Stimulated activated CD4-positive, alpha-beta T cell treated with anti-CD3 and anti-CD28 coated beads, Interleukin-4, amount 100 ng/mL, for 4 hours (primary cell): ENCODE data around the gene PLEKHN1.
A peak's percentile ranks its signal among the peaks of the same experiment; 100 is the strongest.

Experiments
- DNase-seq, 2 experiments: peaks; one replicate each; pipeline ENCODE4 v3.0.0-alpha.2; 2020

The PLEKHN1 gene, protein sequence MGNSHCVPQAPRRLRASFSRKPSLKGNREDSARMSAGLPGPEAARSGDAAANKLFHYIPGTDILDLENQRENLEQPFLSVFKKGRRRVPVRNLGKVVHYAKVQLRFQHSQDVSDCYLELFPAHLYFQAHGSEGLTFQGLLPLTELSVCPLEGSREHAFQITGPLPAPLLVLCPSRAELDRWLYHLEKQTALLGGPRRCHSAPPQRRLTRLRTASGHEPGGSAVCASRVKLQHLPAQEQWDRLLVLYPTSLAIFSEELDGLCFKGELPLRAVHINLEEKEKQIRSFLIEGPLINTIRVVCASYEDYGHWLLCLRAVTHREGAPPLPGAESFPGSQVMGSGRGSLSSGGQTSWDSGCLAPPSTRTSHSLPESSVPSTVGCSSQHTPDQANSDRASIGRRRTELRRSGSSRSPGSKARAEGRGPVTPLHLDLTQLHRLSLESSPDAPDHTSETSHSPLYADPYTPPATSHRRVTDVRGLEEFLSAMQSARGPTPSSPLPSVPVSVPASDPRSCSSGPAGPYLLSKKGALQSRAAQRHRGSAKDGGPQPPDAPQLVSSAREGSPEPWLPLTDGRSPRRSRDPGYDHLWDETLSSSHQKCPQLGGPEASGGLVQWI

DNA sequence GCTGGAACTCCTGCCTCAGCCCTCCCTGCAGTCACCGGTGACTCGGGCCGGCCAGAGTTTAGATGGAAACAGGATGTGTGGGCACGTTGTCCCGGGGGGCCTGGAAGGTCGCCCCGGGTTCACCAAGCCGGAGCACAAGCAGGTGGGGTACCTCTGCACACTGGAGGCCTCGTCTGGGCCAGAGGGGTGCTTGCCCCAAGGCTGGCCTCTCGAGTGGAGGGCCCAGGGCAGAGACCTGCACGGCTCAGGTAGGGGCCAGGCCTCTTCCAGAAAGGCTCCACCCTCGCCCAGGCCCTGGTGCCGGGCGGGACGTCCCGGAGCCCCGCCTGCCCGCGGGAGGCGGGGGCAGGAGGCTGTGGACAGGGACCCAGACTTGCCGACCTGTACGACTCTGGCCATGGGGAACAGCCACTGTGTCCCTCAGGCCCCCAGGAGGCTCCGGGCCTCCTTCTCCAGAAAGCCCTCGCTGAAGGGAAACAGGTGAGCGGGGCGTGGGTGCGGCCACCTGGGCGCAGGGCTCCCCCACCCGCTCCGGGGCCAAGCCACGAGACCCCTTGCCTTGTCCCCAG, at the start of gene PLEKHN1:
Gene PLEKHN1 (plus strand): TSS at position 348 of the 569 bp plus-strand sequence. CDS start 50 bp downstream, at position 398.
- peak in 1 of 2 experiments; percentile 23 for DNase-seq

DNA sequence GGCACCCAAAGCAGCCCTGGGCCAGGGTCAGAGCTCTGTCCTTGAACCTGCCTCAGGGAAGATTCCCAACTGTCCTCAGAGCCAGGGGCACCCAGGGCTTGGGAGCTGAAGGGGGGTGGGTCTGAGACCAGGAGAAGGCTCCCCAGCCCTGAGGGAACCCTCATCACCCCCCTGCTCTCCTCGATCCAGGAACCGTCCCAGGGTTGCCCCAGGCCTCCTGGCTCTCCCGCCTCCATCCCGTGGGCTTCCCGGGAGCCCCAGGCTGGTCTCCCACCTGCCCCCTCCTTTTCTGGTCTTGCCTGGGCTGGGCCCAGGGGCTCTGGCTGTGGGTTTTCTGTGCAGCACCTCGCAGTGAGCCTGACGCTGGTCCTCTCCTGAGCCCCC, 49.2 kb upstream of the PLEKHN1 start:
- DNase-seq = no peak

DNA sequence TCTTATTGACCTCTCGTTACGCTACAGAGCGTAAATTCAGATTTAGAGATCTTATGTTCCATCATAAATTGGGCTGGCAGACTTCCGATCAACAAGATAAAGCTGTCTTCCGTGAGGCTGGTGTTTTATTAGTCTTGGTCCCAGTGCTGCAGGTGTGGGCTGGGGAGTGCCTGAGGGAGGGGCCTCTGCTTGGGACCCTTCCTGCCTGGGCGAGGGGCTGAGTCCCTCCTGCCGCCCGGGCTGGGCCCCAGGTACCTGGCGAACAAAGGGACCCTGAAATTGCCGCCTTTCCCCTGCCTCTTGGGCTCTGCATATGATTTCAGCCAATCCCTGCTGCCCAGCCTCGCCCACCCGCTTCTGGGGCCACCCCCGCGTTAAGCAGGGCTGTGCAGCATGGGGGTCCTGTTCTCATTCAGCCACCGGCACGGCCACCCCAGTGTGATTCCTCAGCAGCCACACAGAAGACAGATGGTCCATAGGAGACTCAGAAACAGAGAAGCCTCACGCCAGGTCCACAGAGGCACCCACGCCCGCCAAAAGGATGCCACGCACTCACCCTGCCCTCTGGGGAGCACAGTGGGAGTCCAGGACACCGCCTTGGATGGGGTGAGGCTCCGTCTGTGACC, 48.7 kb upstream of the PLEKHN1 start:
- no peak for DNase-seq

DNA sequence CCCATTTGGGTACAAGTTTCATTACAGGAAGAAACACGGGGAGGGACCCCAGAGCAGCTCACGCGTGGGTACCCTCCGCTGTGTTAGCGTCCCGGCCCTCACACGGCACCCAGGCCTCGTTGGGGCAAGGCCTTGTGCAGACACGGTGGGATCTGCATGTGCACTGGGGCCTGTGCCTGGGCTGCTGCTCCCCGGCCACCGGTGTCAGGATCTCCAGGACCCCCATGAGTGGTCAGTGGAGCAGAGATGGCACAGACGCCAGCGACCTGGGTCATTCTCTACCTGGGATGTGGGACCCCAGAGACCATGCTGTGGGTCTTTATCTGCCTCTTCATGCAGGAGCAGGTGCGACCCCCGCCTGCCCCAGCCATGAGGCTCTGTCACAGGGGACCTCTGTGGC, 47.9 kb upstream of the PLEKHN1 start:
- DNase-seq = no peak

DNA sequence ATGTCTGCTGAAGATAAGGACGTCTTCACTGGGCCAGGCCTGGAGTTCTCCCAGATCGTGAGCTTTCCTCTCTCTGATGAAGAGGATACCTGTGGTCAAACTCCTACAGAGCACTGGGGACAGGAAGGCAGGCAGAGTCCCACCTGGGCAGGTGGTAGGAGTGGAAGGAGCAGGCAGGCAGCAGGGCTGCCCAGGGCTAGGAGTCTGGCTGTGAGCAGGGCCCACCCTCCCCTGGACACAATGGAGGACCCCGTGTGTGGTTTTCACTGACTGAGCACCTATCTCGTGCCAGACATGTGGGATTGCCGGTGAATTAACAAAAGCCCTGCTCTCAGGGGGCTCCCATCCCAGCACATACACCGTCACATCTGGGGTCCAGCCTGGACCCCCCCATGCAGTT, 47.4 kb upstream of the PLEKHN1 start:
- DNase-seq = no peak

DNA sequence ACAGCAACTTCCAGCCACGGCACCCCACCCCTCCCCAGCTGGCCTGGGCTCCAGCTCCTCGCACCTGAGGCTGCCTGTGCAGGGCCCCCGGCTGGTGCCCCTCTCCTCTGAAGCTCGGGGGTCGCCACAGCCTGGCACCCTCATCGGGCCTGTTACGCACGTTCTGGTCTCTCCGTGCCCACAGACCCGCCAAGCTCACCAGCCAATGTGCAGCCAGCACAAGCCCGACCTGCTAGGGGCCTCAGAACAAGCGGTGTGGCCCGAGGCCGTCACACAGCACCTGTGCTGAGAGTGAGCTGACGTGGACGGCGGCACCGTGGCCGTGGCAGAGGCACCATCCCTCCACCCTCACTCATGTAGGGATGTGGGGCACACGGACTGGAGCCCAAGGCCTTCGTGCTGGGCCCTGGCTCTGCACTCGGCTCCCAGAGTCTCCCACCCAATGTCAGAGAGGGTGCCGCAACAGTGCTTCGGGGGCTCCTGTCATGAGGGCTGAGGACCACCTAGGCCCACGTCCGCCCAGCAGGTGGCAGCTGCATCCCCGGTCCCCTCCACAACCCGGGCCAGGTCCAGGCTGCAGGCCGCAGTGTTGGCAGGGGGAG, 46.9 kb upstream of the PLEKHN1 start:
- DNase-seq = no peak

DNA sequence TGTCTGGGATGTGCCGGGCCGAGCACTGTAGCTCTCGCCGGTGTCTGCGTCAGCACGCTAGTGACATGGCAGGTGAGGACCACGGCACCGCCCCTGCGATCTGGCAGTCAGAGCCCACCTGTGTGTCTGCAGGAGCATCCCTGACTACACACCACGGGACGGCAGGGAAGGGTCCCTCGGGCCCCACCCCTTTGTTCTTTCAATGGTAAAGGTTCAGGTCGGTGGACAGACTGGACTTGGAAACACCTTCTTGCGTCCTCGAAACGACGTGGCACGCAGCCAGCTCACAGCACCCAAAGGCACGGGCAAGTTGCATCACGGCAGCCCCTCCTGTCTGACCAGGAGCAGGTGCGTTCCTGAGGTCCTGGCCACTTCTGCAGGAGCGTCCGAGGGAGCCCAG, 46.3 kb upstream of the PLEKHN1 start:
- no peak for DNase-seq

DNA sequence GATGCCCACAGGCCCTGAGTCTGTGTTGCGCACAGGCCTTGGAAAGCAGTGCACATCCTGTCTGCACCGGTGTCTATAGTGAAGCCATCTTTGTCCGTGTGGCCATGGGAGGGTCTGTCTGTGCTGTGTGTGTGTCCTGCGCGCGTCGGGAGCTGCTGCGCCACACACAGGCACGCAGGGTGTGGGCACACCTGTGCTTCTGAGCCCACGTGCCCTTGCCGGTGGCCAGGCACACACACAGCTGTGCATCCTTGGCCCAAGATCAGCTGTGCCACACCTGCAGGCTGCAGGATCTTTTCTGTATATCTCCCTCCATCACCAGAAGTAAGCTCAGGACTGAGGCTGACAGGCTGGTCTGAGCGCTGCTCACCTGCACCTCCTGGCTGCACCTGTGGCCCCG, 45.8 kb upstream of the PLEKHN1 start:
- no peak for DNase-seq

DNA sequence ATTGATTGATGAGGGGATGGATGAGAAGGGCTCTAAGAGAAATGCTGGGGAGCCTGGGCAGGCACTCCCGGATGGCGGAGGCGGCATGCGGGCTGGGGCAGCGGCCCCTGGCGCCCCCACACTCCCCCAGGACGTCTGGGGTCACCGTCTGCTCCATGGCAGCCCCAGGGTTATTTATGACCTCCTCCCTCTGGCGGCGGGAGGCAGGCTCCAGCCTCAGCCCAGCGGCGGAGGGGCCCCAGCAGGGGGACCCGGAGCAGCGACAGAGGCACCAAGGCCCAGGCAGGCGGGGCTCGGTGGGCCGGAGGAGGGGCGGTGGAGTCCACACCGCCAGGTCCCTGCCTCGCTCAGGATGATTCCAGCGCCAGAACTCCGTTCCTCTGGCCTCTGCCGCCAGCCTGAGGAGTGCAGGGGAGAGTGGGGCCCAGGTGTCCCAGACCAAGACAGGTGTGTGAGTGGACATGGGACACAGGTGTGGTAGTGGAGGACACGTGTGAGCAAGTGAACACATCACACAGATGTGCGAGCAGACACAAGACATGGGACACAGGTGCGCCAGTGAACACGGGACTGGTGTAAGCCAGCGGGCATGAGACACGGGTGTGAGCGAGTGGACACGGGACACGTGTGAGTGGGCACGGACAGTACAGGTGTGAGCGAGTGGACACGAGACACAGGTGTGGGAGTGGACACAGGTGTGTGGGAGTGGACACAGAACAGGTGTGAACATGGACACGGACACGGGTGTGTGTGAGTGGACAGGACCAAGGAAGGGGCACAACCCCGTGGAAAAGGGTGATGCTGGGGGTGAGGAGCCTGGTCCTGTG, 45.1 kb upstream of the PLEKHN1 start:
- no peak for DNase-seq

DNA sequence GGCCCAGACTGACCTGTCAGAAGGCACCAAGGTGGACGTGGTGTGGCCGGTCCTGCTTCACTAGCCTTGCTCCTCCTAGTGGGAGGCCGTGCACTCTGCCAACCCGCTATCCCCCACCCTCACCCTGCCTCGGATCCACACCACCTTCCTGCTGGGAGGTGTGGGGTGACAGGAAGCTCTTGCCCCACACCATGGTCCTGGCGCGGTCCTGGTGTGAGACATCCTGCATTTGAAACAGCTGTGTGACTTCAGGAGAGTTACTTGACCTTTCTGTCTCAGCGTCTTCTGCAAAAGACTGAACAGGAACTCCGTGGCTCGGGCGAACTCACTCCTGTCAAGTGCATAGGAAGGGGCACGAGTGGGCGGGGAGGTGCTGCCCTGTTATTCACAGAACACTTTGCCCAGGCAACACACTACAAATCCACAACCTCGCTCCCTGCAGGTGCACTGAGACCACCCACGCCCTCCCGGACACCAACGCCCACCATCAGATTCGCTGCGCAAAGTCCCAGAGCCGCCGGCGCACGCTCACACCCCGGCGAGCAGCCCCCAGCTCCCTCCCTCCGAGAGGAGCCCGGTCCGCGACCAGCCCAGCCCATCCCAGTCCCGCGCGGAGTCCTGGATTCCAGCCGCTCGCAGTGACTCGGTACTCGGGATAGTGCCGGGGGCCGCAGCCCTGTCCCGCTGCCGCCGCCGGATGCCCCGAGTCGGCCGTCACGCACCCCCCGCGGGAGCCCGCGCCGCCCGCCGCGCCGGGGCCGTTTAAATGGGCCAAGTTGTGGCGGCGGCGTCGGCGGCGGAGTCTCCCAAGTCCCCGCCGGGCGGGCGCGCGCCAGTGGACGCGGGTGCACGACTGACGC, 42.9 kb upstream of the PLEKHN1 start, which contains the start of gene SAMD11:
Gene SAMD11 (plus strand): TSS at position 793 of the 860 bp plus-strand sequence. CDS start 509 bp downstream, outside the sequence.
- DNase-seq = peak; percentile 54 to 65

DNA sequence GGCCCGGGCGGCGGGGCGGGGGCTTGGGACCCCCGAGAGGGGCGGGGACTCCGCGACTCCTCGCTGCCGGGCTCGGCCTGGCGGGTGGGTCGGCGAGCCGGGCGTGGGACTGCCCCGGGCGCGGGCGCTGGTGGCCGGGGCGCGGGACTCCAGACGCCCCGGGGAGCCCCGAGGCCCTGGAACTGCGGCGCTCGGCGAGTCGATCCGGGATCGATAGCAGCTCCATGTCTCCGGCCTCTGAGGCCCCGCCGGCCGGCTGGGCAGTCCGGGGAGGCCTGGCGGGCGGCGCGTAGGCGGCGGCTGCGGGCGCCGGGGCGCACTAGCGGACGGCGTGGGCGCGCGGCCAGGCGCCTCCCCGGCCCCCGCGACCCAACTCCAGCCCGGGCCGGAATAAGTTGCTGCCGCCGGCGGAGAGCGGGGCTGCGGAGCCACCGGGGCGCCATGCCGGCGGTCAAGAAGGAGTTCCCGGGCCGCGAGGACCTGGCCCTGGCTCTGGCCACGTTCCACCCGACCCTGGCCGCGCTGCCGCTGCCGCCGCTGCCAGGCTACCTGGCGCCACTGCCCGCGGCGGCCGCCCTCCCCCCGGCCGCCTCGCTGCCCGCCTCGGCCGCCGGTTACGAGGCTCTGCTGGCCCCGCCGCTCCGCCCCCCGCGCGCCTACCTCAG, 42.2 kb upstream of the PLEKHN1 start:
- no peak for DNase-seq

DNA sequence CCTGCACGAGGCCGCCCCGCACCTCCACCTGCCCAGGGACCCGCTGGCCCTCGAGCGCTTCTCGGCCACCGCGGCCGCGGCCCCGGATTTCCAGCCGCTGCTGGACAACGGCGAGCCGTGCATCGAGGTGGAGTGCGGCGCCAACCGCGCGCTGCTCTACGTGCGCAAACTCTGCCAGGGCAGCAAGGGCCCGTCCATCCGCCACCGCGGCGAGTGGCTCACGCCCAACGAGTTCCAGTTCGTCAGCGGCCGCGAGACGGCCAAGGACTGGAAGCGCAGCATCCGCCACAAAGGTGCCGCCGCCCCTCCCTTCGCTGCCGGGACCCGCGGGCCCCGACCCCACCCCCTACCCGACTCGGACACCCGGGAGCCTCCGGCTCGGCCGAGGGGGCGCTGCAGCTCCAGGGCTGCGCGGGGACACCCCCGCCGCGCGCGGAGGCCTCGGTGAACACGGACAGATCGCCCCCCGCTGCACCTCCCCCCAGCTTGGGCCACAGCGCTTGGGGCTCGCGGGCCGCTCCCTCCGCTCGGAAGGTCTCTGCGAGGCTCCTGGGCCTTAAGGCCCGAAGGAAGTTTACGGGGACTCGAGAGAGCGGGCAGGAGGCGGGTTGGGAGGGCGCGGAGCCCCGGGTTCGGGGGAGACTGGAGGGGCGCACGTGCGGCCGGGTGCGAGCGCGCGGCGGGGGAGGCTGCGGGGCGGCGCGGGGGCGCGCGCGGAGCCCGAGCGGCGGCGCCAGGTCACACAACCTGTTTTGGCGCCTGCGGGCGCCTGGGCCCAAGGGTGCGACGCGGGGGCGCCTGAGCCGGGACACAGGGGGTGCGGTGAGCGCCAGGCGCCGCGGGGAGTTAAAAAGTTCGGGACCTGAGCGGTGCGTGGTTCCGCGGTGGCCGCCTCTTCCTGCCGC, 41.4 kb upstream of the PLEKHN1 start:
- DNase-seq = no peak

DNA sequence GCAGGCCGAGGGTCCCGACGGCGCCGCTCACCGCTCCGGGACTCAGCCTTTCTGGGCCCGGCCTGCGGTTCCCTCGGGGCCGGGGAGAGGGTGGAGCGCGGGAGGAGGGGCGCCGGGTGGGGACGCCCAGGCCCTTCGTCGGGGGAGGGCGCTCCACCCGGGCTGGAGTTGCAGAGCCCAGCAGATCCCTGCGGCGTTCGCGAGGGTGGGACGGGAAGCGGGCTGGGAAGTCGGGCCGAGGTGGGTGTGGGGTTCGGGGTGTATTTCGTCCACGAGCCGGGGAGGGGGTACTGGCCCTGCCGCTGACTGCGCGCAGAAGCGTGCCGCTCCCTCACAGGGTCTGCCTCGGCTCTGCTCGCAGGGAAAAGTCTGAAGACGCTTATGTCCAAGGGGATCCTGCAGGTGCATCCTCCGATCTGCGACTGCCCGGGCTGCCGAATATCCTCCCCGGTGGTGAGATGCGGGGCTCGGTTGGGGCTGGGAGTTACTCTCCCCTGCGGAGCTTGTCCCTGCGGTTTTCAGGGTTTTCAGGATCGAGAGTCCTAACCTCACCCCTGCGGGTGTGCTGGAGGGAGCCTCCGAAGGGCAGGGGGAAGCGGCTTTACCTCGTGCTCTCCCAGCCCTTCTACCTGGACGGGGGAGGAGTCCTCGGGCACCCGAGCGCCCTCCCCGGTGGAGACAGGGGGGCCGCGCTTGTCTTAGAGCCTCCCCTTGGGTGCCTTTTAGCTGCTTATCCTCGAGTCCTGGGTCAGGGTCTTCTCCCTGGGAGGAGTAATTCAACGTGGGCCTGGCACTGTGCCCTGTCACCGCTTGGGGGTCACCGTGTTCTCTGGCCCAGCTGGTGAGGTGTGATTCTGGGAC, 40.5 kb upstream of the PLEKHN1 start:
- DNase-seq = no peak

DNA sequence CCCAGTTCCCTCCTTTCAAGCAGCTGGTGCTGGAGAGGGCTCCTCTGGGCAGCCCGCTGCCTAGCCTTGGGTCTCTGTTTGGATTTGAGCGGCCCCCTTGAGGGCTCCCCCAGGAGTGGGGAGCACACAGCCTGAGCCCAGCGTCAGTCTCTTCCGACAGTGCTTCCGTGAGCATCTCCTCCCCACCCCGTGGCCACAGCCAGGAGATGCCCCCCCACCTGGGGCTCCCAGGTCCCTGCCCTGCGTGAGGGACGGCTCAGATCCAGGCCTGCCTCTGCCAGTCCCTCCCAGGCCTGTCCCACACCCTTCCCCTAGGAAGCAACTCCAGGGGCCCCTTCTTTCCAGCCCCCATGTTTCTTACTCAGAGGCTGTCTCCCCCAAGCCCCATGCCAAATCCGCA, 39.0 kb upstream of the PLEKHN1 start:
- no peak for DNase-seq

DNA sequence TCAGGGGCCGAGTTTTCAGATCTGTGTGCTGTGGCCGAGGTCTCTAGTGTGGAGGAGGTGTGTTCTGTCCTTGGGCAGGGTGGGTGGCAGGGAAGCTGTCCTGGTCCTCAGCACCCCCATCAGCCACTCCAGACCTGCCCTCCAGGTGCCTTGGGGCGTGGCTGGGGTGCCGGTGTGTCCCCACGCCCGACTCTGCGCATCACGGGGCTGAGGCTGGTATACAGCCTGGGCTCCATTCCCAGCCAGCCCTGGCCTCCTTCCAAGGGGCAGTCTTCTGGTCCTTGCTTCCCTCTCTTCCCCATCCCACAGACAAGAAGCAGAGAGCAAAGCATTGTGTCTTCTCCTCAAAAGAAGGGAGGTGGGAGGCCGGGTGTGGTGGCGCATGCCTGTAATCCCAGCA, 38.5 kb upstream of the PLEKHN1 start:
- DNase-seq = no peak

DNA sequence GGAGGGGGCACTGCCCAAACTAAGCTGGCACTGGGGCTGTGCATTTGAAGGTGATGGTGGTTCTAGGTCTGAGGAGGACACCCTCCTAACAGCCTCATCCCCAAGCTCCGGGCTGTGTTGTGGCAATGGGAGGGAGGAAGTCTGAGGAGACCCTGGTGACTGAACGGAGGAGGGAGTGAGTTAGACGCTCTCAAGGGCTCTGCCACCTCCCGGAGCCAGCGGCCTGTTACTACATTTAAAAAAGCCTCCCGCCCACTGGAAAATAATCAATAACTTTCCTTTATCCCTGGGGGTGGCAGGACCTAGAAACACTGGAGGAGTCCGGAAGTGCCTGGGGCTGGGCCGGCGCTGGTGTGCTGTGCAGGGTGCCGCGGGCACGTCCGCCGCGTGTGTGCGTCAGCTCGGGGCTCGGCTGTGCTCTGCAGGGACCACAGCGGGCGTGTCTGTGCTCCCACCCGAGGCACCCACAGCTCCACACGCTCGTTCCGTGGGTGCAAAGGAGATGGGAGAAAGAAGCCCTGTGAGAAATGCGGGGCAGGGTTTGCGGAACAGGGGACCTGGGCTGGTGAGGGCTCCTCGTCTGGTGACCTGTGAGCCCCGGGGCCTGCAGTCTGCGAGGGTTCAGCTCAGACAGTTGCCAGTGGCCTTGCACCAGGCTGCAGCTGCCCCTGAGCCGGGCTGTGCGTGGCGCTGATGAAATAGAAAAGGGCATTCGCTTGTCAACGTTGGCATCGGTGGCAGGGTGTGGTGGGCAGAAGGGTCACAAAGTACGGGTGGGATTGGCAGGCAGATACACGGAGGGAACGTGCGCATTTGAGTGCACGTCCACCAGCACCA, 37.2 kb upstream of the PLEKHN1 start:
- no peak for DNase-seq
